Measurements from ENCODE around the gene PGBD5. TPM values are rescaled to one million over a fixed set of nuclear protein-coding genes. Genes with fewer than 3 reads are reported as not detected.

PGBD5 gene
- polyA plus RNA-seq, 1 donor (not counting 4 experiments of a cell fraction or from before 2014, with no cell fraction given) = 0.28 TPM

- no peaks in the 10 kb centered on the region for H3K9me3 ChIP-seq (ENCODE audit: control insufficient read depth, low read depth, low read length)
- no peak overlapping the region for H2AFZ ChIP-seq (ENCODE audit: control insufficient read depth, low read length)
- H3K27me3 ChIP-seq (ENCODE audit: control insufficient read depth, extremely low read depth, insufficient read depth, low read length) = peaks cover 12% of the 10 kb centered on the region
- DNase-seq (ENCODE audit: low read depth, low spot score) (no peak), FAIRE-seq (no peak)
- no peaks in the 10 kb centered on the region for H3K4me1 ChIP-seq (ENCODE audit: control insufficient read depth, extremely low read depth, insufficient read depth, low read length)
- H4K20me1 ChIP-seq (ENCODE audit: control insufficient read depth, extremely low read depth, insufficient read depth, low read length) = no peaks in the 10 kb centered on the region
- H3K4me3 ChIP-seq (ENCODE audit: control insufficient read depth in 2 of 3, extremely low read depth in 1 of 3, insufficient read depth in 2 of 3, low read depth in 1 of 3, low read length in 3 of 3) = no peak overlapping the region
- H3K36me3 ChIP-seq (ENCODE audit: control insufficient read depth in 2 of 2, extremely low read depth in 1 of 2, insufficient read depth in 2 of 2, low read length in 2 of 2) = no peaks in the 10 kb centered on the region
- no peak for TF ChIP-seq CTCF (optimal IDR thresholded peaks at IDR 0.05 in 1 of 3, IDR thresholded peaks at IDR 0.05 in 1 of 3, conservative IDR thresholded peaks at IDR 0.05 in 1 of 3; ENCODE audit: extremely low read depth in 1 of 3, insufficient read depth in 2 of 3, low read length in 3 of 3)
- no peak for TF ChIP-seq EZH2 (IDR thresholded peaks at IDR 0.05; ENCODE audit: low read length)
- H3K9me1 ChIP-seq (ENCODE audit: control insufficient read depth, extremely low read depth, insufficient read depth, low read length) = no peaks in the 10 kb centered on the region
- dilution Hi-C loops (cut with MboI; ENCODE audit: extremely low pct_ligation_motif_present, low sequenced_read_pairs) = no loop called here
- no peak overlapping the region for H3K4me2 ChIP-seq (ENCODE audit: control insufficient read depth, extremely low read depth, insufficient read depth, low read depth, low read length)
- no peak overlapping the region for H3K9ac ChIP-seq (ENCODE audit: control insufficient read depth, extremely low read depth, insufficient read depth, low read length)
- H3K79me2 ChIP-seq (ENCODE audit: control insufficient read depth, insufficient read depth, low read length) = no peaks in the 10 kb centered on the region
- H3K27ac ChIP-seq (ENCODE audit: control insufficient read depth, insufficient read depth, low read length) = no peak overlapping the region
Observed at GRCh38 chr1:230342019-230342418, 84.1 kb downstream of the PGBD5 start.

GRCh38 chr1:230341162-230341546, 85.0 kb downstream of the PGBD5 start:
- Histone ChIP-seq H3K9me1 (ENCODE audit: control insufficient read depth, extremely low read depth, insufficient read depth, low read length) (no peaks in the 10 kb centered on the region), H3K9ac (ENCODE audit: control insufficient read depth, extremely low read depth, insufficient read depth, low read length) (no peak overlapping the region), H3K9me3 (ENCODE audit: control insufficient read depth, low read depth, low read length) (no peaks in the 10 kb centered on the region), H3K4me3 (ENCODE audit: control insufficient read depth in 2 of 3, extremely low read depth in 1 of 3, insufficient read depth in 2 of 3, low read depth in 1 of 3, low read length in 3 of 3) (no peak overlapping the region), H2AFZ (ENCODE audit: control insufficient read depth, low read length) (no peak overlapping the region), H3K4me2 (ENCODE audit: control insufficient read depth, extremely low read depth, insufficient read depth, low read depth, low read length) (no peak overlapping the region), H3K27me3 (ENCODE audit: control insufficient read depth, extremely low read depth, insufficient read depth, low read length) (peaks cover 12% of the 10 kb centered on the region), H3K36me3 (ENCODE audit: control insufficient read depth in 2 of 2, extremely low read depth in 1 of 2, insufficient read depth in 2 of 2, low read length in 2 of 2) (no peaks in the 10 kb centered on the region), H3K27ac (ENCODE audit: control insufficient read depth, insufficient read depth, low read length) (no peak overlapping the region), H3K79me2 (ENCODE audit: control insufficient read depth, insufficient read depth, low read length) (no peaks in the 10 kb centered on the region), H4K20me1 (ENCODE audit: control insufficient read depth, extremely low read depth, insufficient read depth, low read length) (no peaks in the 10 kb centered on the region), H3K4me1 (ENCODE audit: control insufficient read depth, extremely low read depth, insufficient read depth, low read length) (no peaks in the 10 kb centered on the region)
- DNase-seq (ENCODE audit: low read depth, low spot score) = no peak
- FAIRE-seq = no peak
- TF ChIP-seq EZH2 (IDR thresholded peaks at IDR 0.05; ENCODE audit: low read length) = no peak
- no peak for TF ChIP-seq CTCF (optimal IDR thresholded peaks at IDR 0.05 in 1 of 3, IDR thresholded peaks at IDR 0.05 in 1 of 3, conservative IDR thresholded peaks at IDR 0.05 in 1 of 3; ENCODE audit: extremely low read depth in 1 of 3, insufficient read depth in 2 of 3, low read length in 3 of 3)
- dilution Hi-C loops (cut with MboI; ENCODE audit: extremely low pct_ligation_motif_present, low sequenced_read_pairs) = no loop called here

Data from keratinocyte (primary cell).